Astrocyte of the spinal cord (primary cell): ENCODE data around the gene PAK5.
A peak's percentile ranks its signal among the peaks of the same experiment; 100 is the strongest.

Experiments used
- DNase-seq: peaks from one replicate; pipeline ENCODE4 v3.0.0; 2011; ENCODE audit warnings: low read depth, low spot score
- H3K4me3 ChIP-seq: 2 replicates; pipeline ENCODE4 v1.5.1; 2011; ENCODE audit warnings: low read depth, mild to moderate bottlenecking, low read length, moderate library complexity
- CTCF ChIP-seq: IDR thresholded peaks from 2 replicates; pipeline ENCODE4 v1.5.1; 2012; ENCODE audit warnings: low read depth, mild to moderate bottlenecking, low read length, inconsistent platforms
- in situ Hi-C: cut with HindIII; loops from 2 replicates; pipeline ENCODE4 v1.10.0; 2017; ENCODE audit warnings: low sequenced_read_pairs

PAK5 gene

GRCh38 chr20:9711872-9712271 lies 127.0 kb downstream of the PAK5 start:
- TF ChIP-seq CTCF, result no peak
- no peak overlapping the region for H3K4me3 ChIP-seq
- in situ Hi-C loops, result no loop called here
- DNase-seq, result no peak

DNA sequence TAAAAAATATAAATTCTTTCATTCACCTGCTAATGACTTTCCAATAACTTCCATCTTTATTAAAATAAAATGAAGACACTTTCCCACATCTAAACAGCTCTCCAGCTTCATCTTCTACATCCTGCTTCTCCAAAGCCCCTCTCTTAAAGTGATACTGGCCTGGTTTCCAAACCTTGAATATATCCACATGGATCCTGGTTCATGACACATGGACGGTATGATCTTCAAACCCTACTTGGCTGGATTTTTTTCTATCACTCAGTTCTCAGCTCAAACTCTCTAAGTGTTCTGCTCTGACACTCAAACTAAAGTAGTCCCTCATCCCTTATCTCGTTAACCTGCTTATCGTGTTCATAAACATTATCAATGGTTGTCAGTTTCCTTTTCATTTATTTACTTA lies 128.2 kb downstream of the PAK5 start:
- H3K4me3 ChIP-seq, result no peak overlapping the region
- in situ Hi-C loops, result no loop called here
- no peak for TF ChIP-seq CTCF
- DNase-seq, result no peak

DNA sequence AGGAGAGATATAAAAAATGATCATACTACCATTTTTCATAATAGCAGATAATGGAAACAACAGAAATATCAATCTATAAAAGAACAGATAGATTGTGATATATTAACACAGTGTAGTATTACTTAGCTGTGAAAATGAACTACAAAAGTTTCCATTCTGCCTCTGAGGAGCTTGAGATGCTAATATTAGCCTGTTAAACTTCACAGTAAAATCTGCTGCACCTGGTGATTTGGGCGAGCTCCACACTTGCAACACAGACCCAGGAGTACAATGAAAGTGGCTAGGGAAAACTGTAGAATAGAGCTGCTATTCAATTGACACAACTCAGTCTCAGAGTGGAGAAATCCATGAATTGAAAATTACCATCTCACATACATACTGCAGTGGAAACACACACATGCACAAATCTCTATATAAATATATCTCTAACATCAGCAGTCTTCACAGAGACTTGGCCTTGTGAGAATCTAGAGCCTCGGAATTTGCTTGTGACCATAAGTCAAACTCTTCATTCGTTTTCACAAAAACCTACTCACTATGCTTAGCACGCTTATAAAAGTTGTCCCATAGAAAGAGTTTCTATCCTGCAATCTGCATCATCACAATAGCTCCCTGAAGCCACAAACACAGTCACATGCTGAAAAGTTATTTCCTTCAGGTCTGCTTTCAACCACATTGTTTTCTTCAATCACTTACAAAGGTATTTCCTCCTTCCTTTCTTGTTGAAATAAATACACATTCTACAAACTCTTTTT lies 133.0 kb downstream of the PAK5 start:
- in situ Hi-C loops, result no loop called here
- TF ChIP-seq CTCF, result no peak
- DNase-seq, result no peak
- H3K4me3 ChIP-seq, result no peak overlapping the region

DNA sequence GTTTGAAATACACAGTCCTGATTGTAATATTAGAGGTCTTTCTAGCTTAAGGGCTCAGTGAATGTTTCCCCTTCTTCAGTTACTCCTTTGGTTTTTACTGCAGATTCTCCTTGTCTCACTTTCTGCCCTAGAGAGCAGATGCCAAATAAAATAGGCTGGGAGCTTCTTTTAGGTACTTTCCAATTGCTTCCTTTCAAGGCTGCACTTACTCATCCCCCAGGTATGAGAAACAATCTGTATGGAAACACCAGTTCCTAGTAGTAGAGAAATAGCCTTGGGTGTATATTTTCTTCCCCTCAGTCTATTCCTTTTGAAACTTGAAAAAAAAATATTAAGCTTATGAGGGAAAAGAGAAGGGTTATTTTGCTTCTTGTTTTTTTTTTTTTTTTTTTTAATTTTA lies 139.7 kb downstream of the PAK5 start:
- H3K4me3 ChIP-seq, result no peak overlapping the region
- peak; percentile 1 for DNase-seq
- no peak for TF ChIP-seq CTCF
- in situ Hi-C loops, result no loop called here

DNA sequence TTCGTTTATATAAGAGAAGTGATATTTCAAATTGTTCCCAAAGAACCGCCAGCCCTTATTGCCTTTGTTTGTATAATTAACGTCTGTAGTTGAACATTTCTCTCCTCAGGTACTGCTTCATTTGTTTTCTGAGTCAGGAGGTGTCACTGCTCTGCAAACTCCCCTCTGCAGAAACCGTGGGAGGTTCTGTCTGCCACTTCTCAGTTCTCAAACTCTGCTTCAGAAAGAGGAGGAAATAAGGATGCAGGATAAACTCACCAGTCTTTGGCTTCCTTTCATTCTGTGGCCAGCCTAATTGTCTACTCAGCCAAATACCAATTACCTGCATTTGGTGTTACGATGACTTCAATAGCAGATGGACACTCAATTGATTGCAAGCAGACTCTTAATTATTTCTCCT lies 149.8 kb downstream of the PAK5 start:
- DNase-seq, result no peak
- in situ Hi-C loops, result no loop called here
- no peak overlapping the region for H3K4me3 ChIP-seq
- TF ChIP-seq CTCF, result no peak

DNA sequence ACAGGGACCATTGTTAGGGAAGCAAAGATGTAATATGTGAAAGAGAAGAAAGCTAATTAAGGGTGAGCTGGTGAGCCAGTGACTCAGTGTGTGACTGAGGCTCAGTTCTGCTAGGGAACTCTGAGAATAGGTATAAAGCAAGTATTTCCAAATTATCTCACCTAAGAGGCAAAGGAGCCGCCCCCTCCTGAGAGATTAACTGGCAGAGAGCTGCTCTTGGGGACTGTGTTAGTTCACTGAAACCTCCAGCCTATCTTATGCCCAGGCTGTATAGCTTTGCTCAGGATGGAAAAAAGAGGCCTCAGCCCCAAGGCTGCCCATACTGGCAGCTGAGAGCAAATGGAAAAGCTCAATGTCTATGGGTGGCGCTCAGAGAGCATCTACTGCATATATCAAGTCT lies 152.0 kb downstream of the PAK5 start:
- H3K4me3 ChIP-seq, result no peak overlapping the region

More for the DNA sequence above, 152.0 kb downstream of the PAK5 start:
- no peak for DNase-seq
- in situ Hi-C loops, result no loop called here
- no peak for TF ChIP-seq CTCF
